Esophagus muscularis mucosa (tissue), 4 donors: ENCODE data around the gene CD99L2.

Experiments used
- EP300 ChIP-seq: sonication (generic); formaldehyde crosslinking; IDR thresholded peaks from one replicate; pipeline ENCODE4 v1.6.1; 2017; ENCODE audit warnings: antibody characterized with exemption
- POLR2A ChIP-seq: fragments of 450-650 bp; IDR thresholded peaks from one replicate; pipeline ENCODE4 v1.6.1; 2017; ENCODE audit warnings: antibody characterized with exemption, moderate library complexity, mild to moderate bottlenecking, low read depth
- POLR2AphosphoS5 ChIP-seq, 2 donors: sonication (generic); formaldehyde crosslinking; IDR thresholded peaks; one replicate each; pipeline ENCODE4 v1.6.1; 2017; ENCODE audit warnings: antibody characterized with exemption in 2 of 2
- TF ChIP-seq, protein P1 (sequence below), 3 experiments: fragments of 200-600 bp in 2 of 3; fragments of 450-650 bp in 1 of 3; sonication (generic) in 2 of 3; IDR thresholded peaks; one replicate each; pipeline ENCODE4 v1.5.1; 2017 to 2019; ENCODE audit warnings: antibody characterized with exemption in 3 of 3, mild to moderate bottlenecking in 2 of 3, moderate library complexity in 1 of 3

DNA sequence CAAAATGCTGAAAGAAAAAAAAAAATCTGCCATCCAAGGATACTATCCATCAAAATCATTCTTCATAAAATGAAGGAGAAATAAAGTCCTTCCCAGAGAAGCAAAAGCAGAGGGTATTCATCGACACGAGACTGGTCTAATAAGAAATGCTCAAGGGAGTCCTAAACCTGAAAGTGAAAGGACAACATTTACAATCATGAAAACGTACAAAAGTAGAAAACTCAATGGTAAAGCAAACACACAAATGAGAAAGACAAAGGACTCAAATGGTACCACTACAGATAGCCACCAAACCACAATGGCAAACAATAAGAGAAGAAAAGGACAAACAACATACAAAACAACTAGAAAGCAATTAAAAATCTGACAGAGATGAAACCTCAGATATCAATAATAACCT is 41.0 kb downstream of the CD99L2 start:
- TF ChIP-seq, protein P1, sequence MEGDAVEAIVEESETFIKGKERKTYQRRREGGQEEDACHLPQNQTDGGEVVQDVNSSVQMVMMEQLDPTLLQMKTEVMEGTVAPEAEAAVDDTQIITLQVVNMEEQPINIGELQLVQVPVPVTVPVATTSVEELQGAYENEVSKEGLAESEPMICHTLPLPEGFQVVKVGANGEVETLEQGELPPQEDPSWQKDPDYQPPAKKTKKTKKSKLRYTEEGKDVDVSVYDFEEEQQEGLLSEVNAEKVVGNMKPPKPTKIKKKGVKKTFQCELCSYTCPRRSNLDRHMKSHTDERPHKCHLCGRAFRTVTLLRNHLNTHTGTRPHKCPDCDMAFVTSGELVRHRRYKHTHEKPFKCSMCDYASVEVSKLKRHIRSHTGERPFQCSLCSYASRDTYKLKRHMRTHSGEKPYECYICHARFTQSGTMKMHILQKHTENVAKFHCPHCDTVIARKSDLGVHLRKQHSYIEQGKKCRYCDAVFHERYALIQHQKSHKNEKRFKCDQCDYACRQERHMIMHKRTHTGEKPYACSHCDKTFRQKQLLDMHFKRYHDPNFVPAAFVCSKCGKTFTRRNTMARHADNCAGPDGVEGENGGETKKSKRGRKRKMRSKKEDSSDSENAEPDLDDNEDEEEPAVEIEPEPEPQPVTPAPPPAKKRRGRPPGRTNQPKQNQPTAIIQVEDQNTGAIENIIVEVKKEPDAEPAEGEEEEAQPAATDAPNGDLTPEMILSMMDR (IDR thresholded peaks at IDR 0.05): no peak
- TF ChIP-seq POLR2A: no peak
- TF ChIP-seq POLR2AphosphoS5 (IDR thresholded peaks at IDR 0.05): no peak
- TF ChIP-seq EP300: no peak
